Activated CD4-positive, alpha-beta T cell treated with anti-CD3 and anti-CD28 coated beads, Interleukin-2, amount 50 U/mL, for 24 hours (primary cell): ENCODE results near the gene NXPH1.
A peak's percentile ranks its signal among the peaks of the same experiment; 100 is the strongest.

Experiments used
- DNase-seq, 2 donors: peaks; one replicate each; pipeline ENCODE4 v3.0.0-alpha.2; 2020; ENCODE audit warnings: low read depth in 1 of 2, low spot score in 1 of 2

NXPH1 gene

DNA sequence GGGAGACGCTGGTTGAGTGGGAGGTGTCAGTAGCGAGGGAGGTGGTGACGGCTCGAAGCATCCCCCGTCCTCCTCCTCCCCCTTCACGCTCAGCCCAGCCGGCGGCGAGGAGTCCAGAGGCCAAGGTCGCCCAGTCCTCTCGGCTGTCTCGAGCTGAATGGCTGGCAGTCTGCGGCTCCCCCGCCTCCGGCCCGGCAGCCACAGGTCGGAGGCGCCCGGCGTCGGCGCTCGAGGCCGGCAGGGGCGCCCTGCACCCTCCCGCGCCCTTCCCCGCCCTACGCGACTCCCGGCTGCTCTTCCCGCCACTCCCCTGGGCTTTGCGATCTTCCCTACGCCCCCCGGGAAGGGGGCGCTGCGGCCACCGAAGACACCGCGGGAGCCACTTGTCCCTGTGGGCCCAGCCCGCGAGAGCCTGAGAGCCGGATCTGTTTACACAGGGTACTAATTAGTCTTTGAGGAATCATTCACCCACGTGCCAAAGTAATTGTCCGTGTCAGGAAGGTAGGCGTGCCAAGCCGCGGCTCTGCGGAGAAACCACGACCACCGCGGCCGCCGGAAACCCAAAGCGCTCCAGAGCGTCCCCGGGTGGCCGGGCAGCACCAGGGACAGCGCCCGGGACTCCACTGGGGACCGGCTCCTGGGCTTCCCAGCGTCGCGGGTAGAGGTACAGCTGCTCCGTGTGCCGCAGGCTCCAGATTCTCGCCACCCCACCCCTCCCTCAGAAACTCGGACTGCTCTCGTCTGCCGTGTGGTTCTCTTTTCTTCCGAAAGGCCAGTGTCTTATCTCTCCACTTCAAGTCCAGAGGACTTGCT, at the start of gene NXPH1:
Gene NXPH1 (plus strand): TSS at position 133 of the 813 bp plus-strand sequence.
- no peak for DNase-seq

DNA sequence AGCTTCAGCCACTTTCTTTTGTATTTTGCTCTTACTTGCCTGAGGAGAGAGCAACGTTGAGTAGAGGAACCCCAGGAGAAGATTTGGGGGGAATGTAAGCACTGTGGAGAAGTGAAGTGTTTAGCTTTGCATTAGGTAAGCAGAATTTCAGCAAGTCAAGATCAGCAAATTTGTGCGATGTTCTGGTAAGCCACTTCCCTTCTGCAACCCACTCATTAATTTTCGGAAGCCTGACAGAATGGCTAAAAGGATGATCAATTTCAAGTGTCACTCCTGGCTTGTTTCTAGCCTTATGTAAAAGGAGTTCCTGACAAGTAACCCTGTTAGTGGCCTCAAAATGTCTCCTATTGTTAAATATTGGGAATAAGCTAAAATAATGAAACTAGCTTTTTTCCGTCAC, 48.5 kb upstream of the NXPH1 start:
- no peak for DNase-seq

DNA sequence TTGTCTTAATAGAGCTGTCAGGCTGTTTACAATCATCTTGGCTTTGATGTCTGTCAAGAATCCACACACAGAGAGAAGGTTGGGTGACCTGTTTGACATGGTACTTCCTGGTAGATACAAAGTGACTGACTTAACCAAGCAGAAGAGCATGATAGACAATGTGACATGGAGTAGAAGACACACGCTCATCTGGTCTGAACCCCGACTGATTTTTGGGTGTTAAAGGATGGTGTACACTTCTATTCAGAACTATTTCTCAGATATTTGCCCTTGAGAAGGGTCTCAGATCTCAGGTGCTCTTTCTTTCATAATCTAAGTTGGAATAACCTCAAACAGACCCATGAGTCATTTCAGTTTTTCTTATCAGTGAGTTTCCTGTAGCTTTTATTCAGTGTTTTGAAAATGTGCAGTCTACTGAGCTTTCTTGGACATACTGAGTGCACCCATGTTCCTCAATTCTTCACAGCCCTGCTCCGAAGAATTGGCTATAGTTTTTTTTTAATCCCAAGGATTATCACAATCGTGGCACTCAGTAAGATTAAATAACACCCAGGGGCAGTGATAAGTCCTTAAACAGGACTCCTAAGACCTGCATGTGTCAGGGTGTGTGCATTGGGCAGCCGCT, 46.4 kb upstream of the NXPH1 start:
- no peak for DNase-seq

DNA sequence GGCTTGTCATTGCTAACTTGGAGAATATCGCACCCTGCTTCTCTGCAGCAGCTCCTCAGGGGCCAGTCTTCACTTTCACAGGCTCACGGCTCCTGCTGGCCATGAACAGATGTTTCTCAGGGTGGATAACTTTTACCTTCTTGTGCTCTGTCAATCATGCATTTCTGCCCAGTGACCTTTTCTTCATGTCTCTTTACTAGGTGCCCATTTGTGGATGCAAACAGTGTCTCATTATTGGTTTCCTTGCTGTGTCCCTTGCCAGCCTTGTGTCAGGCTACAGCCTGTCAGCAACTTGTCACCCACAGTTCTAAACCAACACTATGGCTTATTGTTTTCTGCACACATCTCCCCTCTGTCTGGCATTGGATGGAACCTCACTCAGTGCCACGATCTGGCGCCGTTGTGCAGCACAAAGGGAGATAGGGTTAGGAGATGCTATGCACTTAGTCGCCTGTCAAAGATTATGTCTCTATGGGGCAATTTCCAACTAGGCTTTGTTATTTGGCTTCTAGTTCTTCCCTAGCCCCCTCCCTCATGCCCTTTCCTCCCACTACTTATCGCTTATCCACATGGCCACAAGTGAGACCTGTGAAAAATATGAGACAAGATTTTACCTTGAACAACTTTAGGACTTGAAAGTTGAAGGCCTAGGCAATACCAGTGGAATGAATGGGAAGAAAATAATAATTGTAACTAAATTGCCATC, 45.7 kb upstream of the NXPH1 start:
- no peak for DNase-seq

DNA sequence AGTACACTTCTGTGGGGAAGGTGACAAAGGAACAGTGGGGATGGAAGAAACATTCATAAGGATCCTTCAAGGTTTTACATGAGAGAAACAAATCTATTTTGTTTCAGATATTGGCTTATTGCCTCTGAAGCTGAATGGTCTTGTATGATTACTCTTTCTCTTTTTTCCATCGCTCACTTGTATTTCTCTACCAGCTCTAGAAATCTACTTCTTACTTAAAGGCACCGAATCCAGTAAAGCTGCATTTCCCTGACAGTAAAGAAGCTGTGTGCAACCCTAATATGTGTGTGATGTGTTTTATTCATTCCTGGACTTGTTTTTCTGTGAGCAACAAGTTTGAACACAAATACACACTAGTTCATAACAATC, 45.2 kb upstream of the NXPH1 start:
- no peak for DNase-seq

DNA sequence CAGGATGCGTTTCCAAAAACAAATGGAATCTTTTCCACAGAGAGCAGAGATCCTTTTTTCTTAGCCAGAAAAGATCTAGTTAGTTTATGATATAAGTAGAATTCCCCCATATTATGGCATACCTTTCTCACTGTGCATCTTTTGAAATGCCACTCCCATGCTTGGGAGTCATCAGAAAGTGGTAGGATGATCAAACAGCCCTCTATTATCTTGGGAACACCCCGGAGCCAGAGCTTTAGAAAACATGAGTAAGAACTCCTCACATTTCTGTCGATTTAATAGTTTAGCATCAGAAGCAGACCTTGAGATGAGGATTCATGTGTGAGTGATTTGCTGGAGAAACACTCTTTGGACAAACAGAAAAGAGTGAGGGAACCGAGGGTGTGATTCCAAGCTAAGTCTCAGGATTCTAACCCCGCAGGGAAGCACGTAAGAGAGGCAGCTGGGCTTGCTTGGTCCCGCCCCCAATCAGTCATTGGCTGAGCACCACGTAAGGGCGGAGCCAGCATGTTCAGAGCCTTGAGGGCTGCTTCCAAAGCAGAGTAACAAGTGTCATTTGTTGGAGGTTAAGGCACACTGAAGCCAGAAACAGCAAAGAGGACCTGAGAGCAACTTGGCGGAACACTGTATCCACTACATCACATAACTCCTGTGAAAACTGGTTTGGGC, 43.7 kb upstream of the NXPH1 start:
- no peak for DNase-seq

DNA sequence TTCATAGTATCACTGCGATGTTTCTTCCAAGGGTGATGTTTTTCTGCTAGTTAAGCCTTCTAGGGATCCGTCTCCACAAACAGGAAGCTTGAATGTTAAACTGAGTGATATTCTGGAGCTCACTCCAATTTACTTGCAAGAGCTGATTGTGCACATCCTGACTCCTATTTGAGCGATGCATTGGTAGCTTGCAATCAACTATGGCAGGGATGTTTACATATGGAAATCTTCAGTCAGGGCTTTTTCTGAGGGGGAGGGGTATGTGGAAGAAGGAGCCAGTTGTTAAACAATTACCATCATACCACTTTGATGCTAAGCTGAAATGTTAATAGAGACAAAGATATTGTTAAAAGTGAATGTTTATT, 43.2 kb upstream of the NXPH1 start:
- DNase-seq, result no peak

DNA sequence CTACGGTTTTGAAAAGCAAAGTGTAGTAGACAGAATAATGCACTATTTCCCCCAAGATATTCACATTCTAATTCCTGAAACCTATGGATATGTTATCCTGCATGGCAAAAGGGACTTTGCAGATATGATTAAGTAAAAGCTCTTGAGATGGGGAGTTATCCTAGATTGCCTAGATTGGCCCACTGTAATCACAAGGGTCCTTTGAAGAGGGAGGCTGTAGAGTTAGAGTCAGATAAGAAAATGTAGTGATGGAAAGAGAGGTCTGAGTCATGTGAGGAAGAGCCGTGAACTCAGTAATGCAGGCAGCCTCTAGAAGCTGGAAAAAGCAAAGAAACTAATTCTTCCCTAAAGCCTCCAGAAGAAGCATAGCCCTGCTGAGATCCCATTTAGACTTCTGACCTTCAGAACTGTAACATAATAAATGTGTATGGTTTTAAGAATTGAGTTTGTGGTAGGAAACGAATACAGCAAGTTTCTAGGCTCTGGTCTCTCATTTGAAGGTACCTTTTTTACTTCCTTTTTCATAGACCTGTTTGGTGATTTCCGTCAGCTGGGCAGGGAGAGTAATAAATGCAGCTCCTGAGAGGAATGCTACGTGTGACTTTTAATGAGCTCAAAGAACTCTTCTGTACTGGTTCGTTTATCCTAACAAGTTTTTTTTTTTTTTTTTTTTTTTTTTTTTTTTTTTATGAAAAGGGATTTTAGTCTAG, 41.9 kb upstream of the NXPH1 start:
- no peak for DNase-seq

DNA sequence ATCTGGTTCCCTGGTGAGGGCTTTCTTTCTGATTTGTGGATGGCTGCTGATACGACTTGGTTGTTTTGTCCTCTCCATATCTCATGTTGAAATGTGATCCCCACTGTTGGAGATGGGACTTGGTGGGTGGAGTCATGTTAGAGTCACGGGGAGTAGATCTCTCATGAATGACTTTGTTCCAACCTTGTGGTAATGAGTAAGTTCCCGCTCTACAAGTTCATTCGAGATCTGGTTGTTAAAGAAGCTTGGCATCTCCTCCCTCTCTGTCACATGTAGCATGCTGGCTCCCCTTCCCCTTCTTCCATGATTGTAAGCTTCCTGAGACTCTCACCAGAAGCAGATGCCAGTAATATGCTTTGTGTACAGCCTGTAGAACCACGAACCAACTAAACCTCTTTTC, 37.1 kb upstream of the NXPH1 start:
- DNase-seq, result no peak

DNA sequence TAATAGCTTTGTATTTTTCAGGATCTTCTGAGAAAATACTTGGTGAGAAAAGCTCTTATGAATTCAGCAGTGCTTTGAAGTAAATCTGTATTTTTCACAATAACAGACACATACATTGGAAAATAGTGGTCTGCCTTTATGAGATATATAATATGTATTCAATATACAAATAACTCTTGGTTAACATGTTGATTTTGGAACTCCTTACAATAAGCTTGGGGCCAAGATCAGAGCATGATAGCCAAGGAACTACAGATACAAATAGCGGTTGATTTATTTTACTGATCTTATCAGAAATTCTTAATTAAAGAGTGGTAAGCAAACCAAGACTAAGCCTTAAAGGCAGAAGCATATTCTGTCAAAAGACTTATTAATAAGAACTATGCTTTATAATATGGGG, 24.5 kb upstream of the NXPH1 start:
- no peak for DNase-seq

DNA sequence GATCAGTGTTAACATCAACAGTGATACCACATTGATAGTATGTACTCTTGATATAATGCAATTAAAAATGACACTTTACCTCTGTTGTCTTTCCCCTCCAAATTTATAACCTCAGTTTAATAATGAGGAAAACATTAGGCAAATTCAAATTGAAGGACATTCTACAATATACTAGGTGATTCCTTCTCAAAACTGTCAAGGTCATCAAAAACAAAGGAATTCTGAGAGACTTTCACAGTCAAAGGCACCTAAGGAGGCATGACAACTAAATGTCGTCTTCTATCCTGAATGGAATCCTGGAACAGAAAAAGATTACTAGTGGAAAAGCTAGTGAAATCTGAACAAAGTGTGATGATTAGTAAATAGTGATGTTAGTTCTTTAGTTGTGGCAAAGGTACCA, 22.3 kb upstream of the NXPH1 start:
- no peak for DNase-seq

DNA sequence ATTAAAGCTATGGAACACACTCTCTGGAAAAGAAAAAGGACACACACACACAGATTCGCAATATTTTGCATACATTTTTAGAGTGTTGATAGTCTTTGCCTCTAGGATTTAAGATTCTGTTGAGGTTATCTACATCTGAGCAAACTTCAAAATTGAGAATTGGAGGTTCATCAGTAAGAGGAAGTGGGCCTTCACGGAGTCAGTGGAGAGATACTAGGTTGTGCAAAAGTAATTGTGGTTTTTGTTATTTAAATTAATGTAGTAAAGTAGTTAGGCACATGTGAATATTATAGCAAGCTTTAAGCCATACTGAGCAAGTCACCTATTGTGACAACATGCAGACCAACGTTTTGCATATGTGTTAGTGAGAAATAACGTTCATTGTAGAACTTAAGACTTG, 19.8 kb upstream of the NXPH1 start:
- no peak for DNase-seq

DNA sequence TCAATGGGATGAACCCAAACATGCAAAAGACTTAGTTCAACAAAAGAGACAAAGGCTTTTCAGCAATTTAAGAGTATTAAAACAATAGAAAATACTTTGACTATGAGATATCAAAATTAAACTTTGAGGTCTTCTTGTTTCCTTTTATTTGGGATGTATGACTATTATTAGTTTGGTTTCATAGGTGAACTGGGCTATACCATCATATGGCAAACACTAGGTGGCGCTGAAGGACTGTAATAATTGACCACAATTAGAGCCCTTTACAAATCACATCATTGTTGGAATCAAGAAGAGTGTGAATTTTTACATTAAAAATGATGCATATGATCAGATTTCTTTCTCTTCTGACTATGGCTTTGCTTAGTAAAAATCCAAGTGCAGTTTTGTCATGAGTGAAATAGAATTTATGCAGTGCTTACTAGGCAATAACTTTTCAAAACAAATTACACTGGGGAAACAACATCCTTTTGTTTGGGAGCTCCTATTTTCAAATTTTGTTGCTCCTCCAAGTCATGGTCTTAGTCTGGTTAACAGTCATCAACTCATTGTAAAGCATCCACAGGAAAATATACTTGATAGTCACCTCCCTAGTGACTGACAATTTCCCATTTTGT, 14.7 kb upstream of the NXPH1 start:
- peak in 1 of 2 donors; percentile 49 for DNase-seq

DNA sequence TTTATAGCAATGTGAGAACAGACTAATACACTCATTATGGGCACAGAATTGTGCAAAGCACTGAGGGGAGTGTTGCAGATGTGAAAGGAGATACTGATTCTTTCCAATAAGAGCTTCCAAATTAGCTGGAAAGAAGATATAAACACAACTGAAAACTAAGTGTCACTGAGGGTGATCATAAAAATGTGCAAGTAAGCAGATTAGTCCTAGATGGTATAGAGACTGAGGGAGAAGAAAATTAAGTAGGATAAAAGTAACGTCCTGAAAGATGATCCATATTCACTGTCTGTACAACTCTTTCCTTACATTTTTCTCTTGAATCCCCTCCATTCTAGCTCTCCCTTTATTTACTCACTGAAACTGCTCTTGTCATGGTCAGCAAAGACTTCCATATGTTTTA, 11.2 kb upstream of the NXPH1 start:
- DNase-seq, result no peak

DNA sequence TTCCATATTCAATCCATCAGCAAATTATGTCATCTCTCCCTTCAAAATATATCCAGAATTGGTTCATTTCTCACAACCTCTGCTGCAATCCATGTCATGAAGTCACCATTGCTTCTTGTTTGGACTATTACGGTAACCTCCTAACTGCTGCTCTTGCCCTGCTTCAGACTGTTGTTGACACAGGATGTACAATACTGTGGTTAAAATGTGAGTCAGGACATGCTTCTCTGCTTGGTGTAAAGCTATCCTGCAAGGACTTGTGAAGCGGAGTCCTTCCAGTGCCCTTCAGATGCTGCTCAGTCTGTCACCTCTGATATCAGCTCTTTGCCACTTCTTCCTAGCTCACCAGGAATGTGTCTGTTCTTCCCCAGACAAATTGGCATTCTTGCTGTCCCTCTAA, 10.4 kb upstream of the NXPH1 start:
- DNase-seq, result no peak

DNA sequence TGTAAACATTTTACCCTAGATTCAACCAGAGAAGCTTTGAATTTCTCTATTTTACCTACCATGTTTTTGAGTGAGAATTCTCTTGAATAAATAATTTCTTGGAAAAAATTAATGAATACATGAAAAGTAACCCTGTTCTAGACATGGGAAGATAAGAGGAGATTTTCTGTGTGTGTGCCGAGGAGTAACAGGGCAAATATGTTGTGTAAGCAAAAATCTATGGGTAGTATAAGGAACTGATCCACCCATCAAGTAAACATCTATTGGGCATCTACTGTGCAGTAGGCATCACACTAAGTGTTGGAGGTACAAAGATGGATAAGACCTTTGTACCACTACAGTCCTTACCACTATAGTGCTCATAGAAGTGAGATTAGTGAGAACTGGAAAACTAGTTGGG, 8.2 kb upstream of the NXPH1 start:
- DNase-seq, result no peak

DNA sequence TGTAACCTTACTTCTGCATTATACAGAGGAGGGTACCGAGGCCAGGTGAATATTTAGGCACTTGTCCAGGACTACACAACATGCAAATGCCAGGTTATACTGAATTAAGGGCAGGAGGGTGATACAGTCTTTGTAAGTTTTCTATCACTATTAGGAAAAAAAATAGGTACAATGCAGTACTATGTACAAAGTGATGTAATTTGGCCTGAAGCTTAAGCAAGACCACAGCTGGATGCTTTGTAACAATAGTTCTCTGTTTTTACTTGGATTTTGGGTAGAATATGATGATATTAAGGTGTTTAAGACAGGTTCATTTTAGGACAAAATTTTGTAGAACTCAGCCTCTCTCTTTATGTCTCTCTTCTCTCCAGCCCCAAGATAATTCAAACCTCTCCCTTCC, 2.8 kb upstream of the NXPH1 start:
- DNase-seq, result no peak

DNA sequence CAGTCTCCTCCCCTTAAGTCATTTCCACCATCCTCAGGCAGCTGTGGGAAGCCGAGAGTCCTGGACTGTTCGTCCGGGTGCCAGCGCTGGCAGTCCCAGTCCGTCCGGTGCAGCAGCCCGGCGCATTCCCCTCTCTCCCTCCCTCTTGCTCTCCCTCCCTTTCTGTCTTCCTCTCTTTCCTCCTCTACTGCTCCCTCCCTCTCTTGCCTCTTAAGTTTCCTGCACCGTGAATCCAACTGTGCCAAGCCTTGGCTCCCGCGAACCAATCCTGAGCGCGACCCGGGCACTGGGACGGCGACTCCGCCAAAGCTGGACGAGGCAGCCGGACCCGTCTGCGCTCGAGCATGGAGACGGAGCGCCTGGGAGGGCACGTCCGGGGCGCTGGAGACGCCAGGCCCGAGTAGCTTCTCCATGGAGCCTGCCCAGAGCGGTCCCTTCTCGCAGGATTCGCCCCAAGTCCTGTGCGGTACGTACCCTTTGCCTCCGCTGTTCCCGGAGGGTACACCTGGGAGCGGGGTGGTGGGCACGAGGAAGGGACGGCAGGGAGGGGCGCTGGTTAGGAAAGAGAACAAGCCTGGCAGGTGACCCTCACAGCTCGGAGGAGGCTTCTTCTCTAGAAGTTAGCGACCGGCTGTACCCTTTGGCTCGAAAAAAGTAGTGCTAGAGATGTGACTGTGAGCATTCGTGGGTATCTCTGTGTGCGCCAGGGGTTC, 1.0 kb downstream of the NXPH1 start:
- DNase-seq, result no peak

DNA sequence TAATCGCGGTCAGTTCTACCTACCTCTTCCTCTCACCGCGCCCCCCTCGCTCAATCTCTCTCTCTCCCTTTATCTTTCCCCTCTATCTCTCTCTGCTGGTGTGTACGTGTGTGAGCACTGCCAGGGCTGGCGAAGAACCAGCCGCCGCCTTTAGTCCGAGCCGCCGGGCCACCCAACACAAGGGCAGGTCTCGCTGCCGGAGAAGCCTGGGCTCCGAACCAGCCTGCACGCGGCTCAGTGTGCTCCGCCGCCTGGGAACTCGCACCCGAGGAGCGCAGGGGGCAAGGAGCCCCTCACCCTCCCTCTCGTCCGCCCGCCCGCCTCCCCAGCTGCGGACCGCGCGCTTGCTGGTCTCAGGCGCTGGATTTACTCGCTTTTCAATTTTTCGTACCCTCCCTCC, 1.7 kb downstream of the NXPH1 start:
- no peak for DNase-seq
